GM19463 (cell line): ENCODE measurements around the gene TRIM15.
"Not testable (repeated sequence)": the region's sequence is repeated elsewhere in the genome, so short reads cannot be mapped to it uniquely, and the experiment has no call there.

Experiments
- ATAC-seq: cut with Tn5 transposase; IDR thresholded peaks from one replicate; pipeline ENCODE4 v1.9.1; 2021; ENCODE audit warnings: mild to moderate bottlenecking, moderate library complexity; ENCODE audit not compliant: unreplicated experiment

TRIM15 gene

GRCh38 chr6:30163090-30163917 is at the start of gene TRIM15:
TRIM15 (plus strand) TSS chr6:30163546; CDS start chr6:30163685, 139 bp downstream.
- ATAC-seq = no peak

GRCh38 chr6:30113841-30114240 is 49.5 kb upstream of the TRIM15 start:
- no peak for ATAC-seq

GRCh38 chr6:30116724-30117123 is 46.6 kb upstream of the TRIM15 start:
- ATAC-seq = no peak

- not testable (repeated sequence) for ATAC-seq
These were observed 44.7 kb upstream of the TRIM15 start for GRCh38 chr6:30118691-30119090.

GRCh38 chr6:30121446-30122366 is 41.6 kb upstream of the TRIM15 start:
- no peak for ATAC-seq

- no peak for ATAC-seq
These were observed 40.8 kb upstream of the TRIM15 start for GRCh38 chr6:30122515-30122914.

- ATAC-seq = no peak
These were observed 35.9 kb upstream of the TRIM15 start for GRCh38 chr6:30127238-30128093.

GRCh38 chr6:30129265-30130178 is 33.8 kb upstream of the TRIM15 start:
- ATAC-seq = no peak

GRCh38 chr6:30130179-30130679 is 33.1 kb upstream of the TRIM15 start:
- no peak for ATAC-seq

- ATAC-seq = no peak
These were observed 32.2 kb upstream of the TRIM15 start for GRCh38 chr6:30130887-30131862.

- no peak for ATAC-seq
These were observed 31.3 kb upstream of the TRIM15 start for GRCh38 chr6:30131947-30132497.

- ATAC-seq = no peak
These were observed 28.2 kb upstream of the TRIM15 start for GRCh38 chr6:30135147-30135546.

GRCh38 chr6:30135757-30136156 is 27.6 kb upstream of the TRIM15 start, which contains the start of gene TRIM40:
TRIM40 (plus strand) TSS chr6:30136140; CDS start chr6:30137037, 897 bp downstream.
- ATAC-seq = no peak

GRCh38 chr6:30136570-30137286 is 26.6 kb upstream of the TRIM15 start:
- no peak for ATAC-seq

- ATAC-seq = not testable (repeated sequence)
These were observed 23.1 kb upstream of the TRIM15 start for GRCh38 chr6:30140240-30140639.

GRCh38 chr6:30142665-30143064 is 20.7 kb upstream of the TRIM15 start:
- ATAC-seq = no peak

GRCh38 chr6:30143780-30144179 is 19.6 kb upstream of the TRIM15 start:
- ATAC-seq = no peak
